ACC112 (cell line): Measurements from ENCODE around the gene ENTR1.

ENCODE experiments used
- H2AFZ ChIP-seq: fragments of 200-600 bp; sonication (generic); one replicate; pipeline ENCODE4 v1.6.0; 2017; ENCODE audit warnings: antibody characterized with exemption, low read length; ENCODE audit not compliant: unreplicated experiment
- H3K27ac ChIP-seq: fragments of 200-600 bp; sonication (generic); 2 replicates; pipeline ENCODE4 v1.5.1; 2014; ENCODE audit warnings: low read depth, mild to moderate bottlenecking, antibody characterized with exemption, low read length, moderate library complexity
- H3K27me3 ChIP-seq: fragments of 200-600 bp; sonication (generic); 2 replicates; pipeline ENCODE4 v1.6.1; 2014; ENCODE audit warnings: mild to moderate bottlenecking, antibody characterized with exemption, low read length, moderate library complexity, mixed read lengths; ENCODE audit not compliant: insufficient read depth
- H3K36me3 ChIP-seq: fragments of 200-600 bp; sonication (generic); 2 replicates; pipeline ENCODE4 v1.6.1; 2016; ENCODE audit warnings: mild to moderate bottlenecking, antibody characterized with exemption, low read length, moderate library complexity, mixed read lengths; ENCODE audit not compliant: insufficient read depth
- H3K4me1 ChIP-seq: fragments of 200-600 bp; sonication (generic); one replicate; pipeline ENCODE4 v1.6.1; 2016; ENCODE audit warnings: low read length, mixed read lengths; ENCODE audit not compliant: insufficient read depth, unreplicated experiment, control insufficient read depth
- H3K4me3 ChIP-seq: fragments of 200-600 bp; sonication (generic); 2 replicates; pipeline ENCODE4 v1.5.1; 2014; ENCODE audit warnings: mild to moderate bottlenecking, low read depth, low read length
- H3K79me2 ChIP-seq: fragments of 200-600 bp; sonication (generic); one replicate; pipeline ENCODE4 v1.6.0; 2016; ENCODE audit warnings: low read length; ENCODE audit not compliant: control insufficient read depth, unreplicated experiment, insufficient read depth

The ENTR1 gene

GRCh38 chr9:136403915-136404800 is 6.3 kb downstream of the ENTR1 start:
- Histone ChIP-seq H3K36me3 (no peaks in the 10 kb centered on the region; the same call in 1 of the 2 replicates), H3K27ac (no peak overlapping the region), H2AFZ (no peak overlapping the region)

GRCh38 chr9:136403538-136403914 is 6.9 kb downstream of the ENTR1 start:
- Histone ChIP-seq H3K4me3 (no peak overlapping the region), H3K4me1 (peaks cover 10% of the 10 kb centered on the region), H3K79me2 (peaks cover 23% of the 10 kb centered on the region), H3K27me3 (no peaks in the 10 kb centered on the region), H3K27ac (no peak overlapping the region), H2AFZ (no peak overlapping the region), H3K36me3 (no peaks in the 10 kb centered on the region; the same call in 1 of the 2 replicates)

More at GRCh38 chr9:136403915-136404800, 6.3 kb downstream of the ENTR1 start:
- Histone ChIP-seq H3K79me2 (peaks cover 23% of the 10 kb centered on the region), H3K4me1 (peaks cover 10% of the 10 kb centered on the region), H3K27me3 (no peaks in the 10 kb centered on the region), H3K4me3 (no peak overlapping the region)

- Histone ChIP-seq H3K4me3 (no peak overlapping the region), H2AFZ (no peak overlapping the region), H3K4me1 (peaks cover 16% of the 10 kb centered on the region), H3K36me3 (peaks cover under 1% of the 10 kb centered on the region; the same call in 1 of the 2 replicates), H3K27me3 (no peaks in the 10 kb centered on the region), H3K27ac (no peak overlapping the region), H3K79me2 (peaks cover 25% of the 10 kb centered on the region)
Observed at GRCh38 chr9:136402067-136402466, 8.3 kb downstream of the ENTR1 start.

- H3K4me3 ChIP-seq = no peak overlapping the region
- H3K79me2 ChIP-seq = peaks cover 25% of the 10 kb centered on the region
- no peak overlapping the region for H2AFZ ChIP-seq
- H3K36me3 ChIP-seq = peaks cover 8% of the 10 kb centered on the region; the same call in 1 of the 2 replicates
- H3K27me3 ChIP-seq = no peaks in the 10 kb centered on the region
- peaks cover 16% of the 10 kb centered on the region for H3K4me1 ChIP-seq
- H3K27ac ChIP-seq = no peak overlapping the region; the same call in 1 of the 2 replicates
Observed at GRCh38 chr9:136401173-136401922, 9.1 kb downstream of the ENTR1 start.

- no peaks in the 10 kb centered on the region for H3K27me3 ChIP-seq
- peak within 1 kb of the TSS; percentile 21 for H2AFZ ChIP-seq
- H3K4me1 ChIP-seq = peaks cover 16% of the 10 kb centered on the region
- peaks cover 25% of the 10 kb centered on the region for H3K79me2 ChIP-seq
- H3K27ac ChIP-seq = peak within 1 kb of the TSS; percentile 15; the same call in 1 of the 2 replicates
- H3K36me3 ChIP-seq = peaks cover 12% of the 10 kb centered on the region; the same call in 1 of the 2 replicates
- H3K4me3 ChIP-seq = peak within 1 kb of the TSS; percentile 99
Observed at GRCh38 chr9:136400038-136400834, 10.2 kb downstream of the ENTR1 start, which contains the start of gene SNAPC4. SNAPC4 (minus strand) TSS chr9:136400170; CDS start chr9:136398428, 1,742 bp downstream.

GRCh38 chr9:136399176-136400037 is 11.0 kb downstream of the ENTR1 start:
- Histone ChIP-seq H3K27me3 (no peaks in the 10 kb centered on the region), H3K79me2 (peaks cover 23% of the 10 kb centered on the region), H2AFZ (peak overlapping the region; percentile 21), H3K27ac (peak overlapping the region; percentile 15; the same call in 1 of the 2 replicates), H3K4me3 (peak overlapping the region; percentile 99), H3K36me3 (peaks cover 14% of the 10 kb centered on the region; the same call in 1 of the 2 replicates), H3K4me1 (peaks cover 16% of the 10 kb centered on the region)

- H2AFZ ChIP-seq = no peak overlapping the region
- peaks cover 23% of the 10 kb centered on the region for H3K79me2 ChIP-seq
- peak overlapping the region; percentile 99 for H3K4me3 ChIP-seq
- peaks cover 16% of the 10 kb centered on the region for H3K4me1 ChIP-seq
- H3K36me3 ChIP-seq = peaks cover 18% of the 10 kb centered on the region; the same call in 1 of the 2 replicates
- H3K27me3 ChIP-seq = no peaks in the 10 kb centered on the region
- no peak overlapping the region for H3K27ac ChIP-seq
Observed at GRCh38 chr9:136398286-136398685, 12.1 kb downstream of the ENTR1 start.

- Histone ChIP-seq H3K4me3 (no peak overlapping the region), H3K36me3 (peaks cover 18% of the 10 kb centered on the region; the same call in 1 of the 2 replicates), H3K27ac (no peak overlapping the region), H3K79me2 (peaks cover 23% of the 10 kb centered on the region), H2AFZ (no peak overlapping the region), H3K4me1 (peaks cover 22% of the 10 kb centered on the region), H3K27me3 (no peaks in the 10 kb centered on the region)
Observed at GRCh38 chr9:136397643-136398042, 12.8 kb downstream of the ENTR1 start.

GRCh38 chr9:136396219-136396515 is 14.2 kb downstream of the ENTR1 start:
- H2AFZ ChIP-seq = no peak overlapping the region
- peaks cover 23% of the 10 kb centered on the region for H3K4me1 ChIP-seq
- H3K27me3 ChIP-seq = no peaks in the 10 kb centered on the region
- peaks cover 23% of the 10 kb centered on the region for H3K79me2 ChIP-seq
- no peak overlapping the region for H3K27ac ChIP-seq
- no peak overlapping the region for H3K4me3 ChIP-seq
- peaks cover 18% of the 10 kb centered on the region; the same call in 1 of the 2 replicates for H3K36me3 ChIP-seq
